GM23248 (cell line): ENCODE results near the gene KIF16B. TPM values are rescaled to one million over a fixed set of nuclear protein-coding genes. Genes with fewer than 3 reads are reported as not detected.
A peak's percentile ranks its signal among the peaks of the same experiment; 100 is the strongest.

ENCODE experiments used
- DNase-seq: peaks from one replicate; pipeline ENCODE4 v3.0.0-alpha.2; 2015
- H2AFZ ChIP-seq: fragments of 200-600 bp; sonication (generic); 2 replicates; pipeline ENCODE4 v1.6.1; 2016; ENCODE audit warnings: antibody characterized with exemption
- H3F3A ChIP-seq: fragments of 200-600 bp; sonication (generic); 2 replicates; pipeline ENCODE4 v1.6.1; 2016; ENCODE audit warnings: mild to moderate bottlenecking, antibody characterized with exemption, mixed run types; ENCODE audit not compliant: insufficient read depth
- H3K27ac ChIP-seq: fragments of 200-600 bp; sonication (generic); 2 replicates; pipeline ENCODE4 v1.5.1; 2016; ENCODE audit warnings: mild to moderate bottlenecking
- H3K27me3 ChIP-seq: fragments of 200-600 bp; sonication (generic); replicated peaks from 2 replicates; pipeline ENCODE4 v1.6.1; 2016; ENCODE audit warnings: mild to moderate bottlenecking; ENCODE audit not compliant: insufficient read depth
- H3K36me3 ChIP-seq: fragments of 200-600 bp; sonication (generic); 2 replicates; pipeline ENCODE4 v1.6.1; 2016; ENCODE audit warnings: low read depth, mild to moderate bottlenecking
- H3K4me1 ChIP-seq: fragments of 200-600 bp; sonication (generic); 2 replicates; pipeline ENCODE4 v1.6.1; 2016; ENCODE audit warnings: mild to moderate bottlenecking; ENCODE audit not compliant: insufficient read depth
- H3K4me2 ChIP-seq: fragments of 200-600 bp; sonication (generic); one replicate; pipeline ENCODE4 v1.6.1; 2016; ENCODE audit warnings: mild to moderate bottlenecking; ENCODE audit not compliant: unreplicated experiment
- H3K4me3 ChIP-seq: fragments of 200-600 bp; sonication (generic); 2 replicates; pipeline ENCODE4 v1.5.1; 2016; ENCODE audit warnings: mild to moderate bottlenecking
- H3K79me2 ChIP-seq: fragments of 200-600 bp; sonication (generic); 2 replicates; pipeline ENCODE4 v1.6.1; 2016; ENCODE audit warnings: mild to moderate bottlenecking; ENCODE audit not compliant: insufficient read depth
- H3K9ac ChIP-seq: fragments of 200-600 bp; sonication (generic); 2 replicates; pipeline ENCODE4 v1.6.1; 2016; ENCODE audit warnings: mild to moderate bottlenecking
- H3K9me2 ChIP-seq: fragments of 200-600 bp; sonication (generic); 2 replicates; pipeline ENCODE4 v1.6.1; 2016; ENCODE audit warnings: mixed run types, mild to moderate bottlenecking, moderate library complexity; ENCODE audit not compliant: insufficient read depth
- H3K9me3 ChIP-seq: fragments of 200-600 bp; sonication (generic); one replicate; pipeline ENCODE4 v1.6.1; 2017; ENCODE audit warnings: low read depth
- H4K20me1 ChIP-seq: fragments of 200-600 bp; sonication (generic); 2 replicates; pipeline ENCODE4 v1.6.0; 2016; ENCODE audit not compliant: insufficient read depth
- EZH2 ChIP-seq: fragments of 200-600 bp; sonication (generic); IDR thresholded peaks from 2 replicates; pipeline ENCODE4 v1.6.1; 2018; ENCODE audit warnings: antibody characterized with exemption, mild to moderate bottlenecking; ENCODE audit not compliant: insufficient read depth, poor library complexity, severe bottlenecking
- EZH2phosphoT487 ChIP-seq: fragments of 200-600 bp; sonication (generic); IDR thresholded peaks from 2 replicates; pipeline ENCODE4 v1.6.1; 2018; ENCODE audit warnings: antibody characterized with exemption, moderate library complexity, mild to moderate bottlenecking, low read depth; ENCODE audit not compliant: insufficient read depth
- WGBS, 2 experiments: methylation state at CpG; one replicate each; pipeline ENCODE4 v1.1.6; 2015 to 2017; ENCODE audit warnings: low lambda C conversion rate in 2 of 2, low coverage in 1 of 2; ENCODE audit errors: missing lambda C conversion rate in 2 of 2; 5-methylcytosine and 5-hydroxymethylcytosine counted together
- in situ Hi-C: fragments of 300-500 bp; cut with MboI; formaldehyde crosslinking; loops from 2 replicates; pipeline ENCODE4 v1.15.0; 2020
- polyA plus RNA-seq: library from polyadenylated mRNA; unstranded; fragments of >200 nt; fragmentation: Nextera tagmentation; extraction: Ambion mirVana; gene quantifications from 2 replicates; pipeline ENCODE4 v1.2.1, GENCODE V29; 2016
- total RNA-seq: library from RNA; depleted of rRNA; stranded (reverse); fragments of >200 nt; shearing (Covaris generic); gene quantifications from 2 replicates; pipeline ENCODE4 v1.2.3, GENCODE V29; 2014

The KIF16B gene
- total and polyA plus RNA-seq, 2 experiments from 2014 or later: 1.7 to 2.6 TPM

DNA sequence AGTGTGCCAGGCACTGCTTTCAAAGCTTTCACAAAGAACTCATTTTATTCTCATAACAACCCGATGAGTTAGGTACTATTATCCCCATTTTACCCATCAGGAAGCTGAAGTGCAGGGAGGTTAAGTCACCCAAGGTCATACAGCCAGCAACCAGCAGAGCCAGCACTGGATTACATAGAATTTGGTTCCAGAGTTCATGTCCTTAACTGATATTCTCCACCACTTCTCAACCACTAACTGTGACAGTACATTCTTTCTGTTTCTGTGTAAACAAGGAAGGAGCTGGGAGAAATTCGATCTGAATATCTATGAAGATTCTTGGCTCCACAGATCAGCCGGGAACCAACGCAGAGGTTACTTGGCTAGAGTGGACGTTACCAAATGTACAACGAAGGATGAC, 98.0 kb downstream of the KIF16B start:
- in situ Hi-C loops: no loop called here
- peak; percentile 13 for DNase-seq
- Histone ChIP-seq H2AFZ (peak overlapping the region; percentile 4; the same call in 1 of the 2 replicates), H3K27ac (peak overlapping the region; percentile 12; the same call in 1 of the 2 replicates), H3K79me2 (no peaks in the 10 kb centered on the region), H3K4me1 (peaks cover 6% of the 10 kb centered on the region; the same call in 1 of the 2 replicates), H3K9me2 (no peaks in the 10 kb centered on the region), H3K4me3 (no peak overlapping the region), H3K36me3 (no peaks in the 10 kb centered on the region), H3K27me3 (no peaks in the 10 kb centered on the region), H3K4me2 (peak overlapping the region; percentile 27), H4K20me1 (no peaks in the 10 kb centered on the region), H3F3A (no peaks in the 10 kb centered on the region), H3K9ac (no peak overlapping the region), H3K9me3 (no peaks in the 10 kb centered on the region)
- TF ChIP-seq EZH2phosphoT487: no peak
- TF ChIP-seq EZH2: no peak
- WGBS, 2 experiments: 52 to 53% methylated on average over 6 of the region's 6 CpGs

DNA sequence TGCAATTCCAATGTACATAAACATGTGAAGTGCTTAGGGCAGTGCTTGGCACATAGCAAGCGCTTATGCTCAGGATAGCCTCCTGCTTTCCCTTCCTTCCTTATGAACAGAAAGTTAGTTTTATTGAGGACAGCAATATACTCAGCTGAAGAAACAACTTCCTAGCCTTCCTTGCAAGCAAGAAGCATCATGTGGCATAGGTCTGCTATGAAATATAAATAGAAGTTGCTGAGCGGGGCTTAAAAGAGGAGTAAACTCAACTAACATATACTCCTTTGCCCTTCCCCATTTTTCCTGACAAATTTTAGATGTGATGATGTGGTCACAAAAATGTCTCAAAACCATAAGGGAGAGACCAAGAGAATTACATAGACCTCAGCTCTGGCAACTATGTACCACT, 98.9 kb downstream of the KIF16B start:
- H3F3A ChIP-seq: no peaks in the 10 kb centered on the region
- H4K20me1 ChIP-seq: no peaks in the 10 kb centered on the region
- no peak overlapping the region for H3K9ac ChIP-seq
- peaks cover 6% of the 10 kb centered on the region; the same call in 1 of the 2 replicates for H3K4me1 ChIP-seq
- TF ChIP-seq EZH2 (no peak), EZH2phosphoT487 (no peak)
- no peak overlapping the region for H2AFZ ChIP-seq
- no peaks in the 10 kb centered on the region for H3K36me3 ChIP-seq
- no peaks in the 10 kb centered on the region for H3K27me3 ChIP-seq
- no peak overlapping the region for H3K27ac ChIP-seq
- in situ Hi-C loops: no loop called here
- WGBS, 2 experiments: 91 to 93% methylated on average over 2 of the region's 2 CpGs
- no peaks in the 10 kb centered on the region for H3K9me3 ChIP-seq
- H3K4me3 ChIP-seq: no peak overlapping the region
- no peak overlapping the region for H3K4me2 ChIP-seq
- no peak for DNase-seq
- no peaks in the 10 kb centered on the region for H3K9me2 ChIP-seq
- no peaks in the 10 kb centered on the region for H3K79me2 ChIP-seq

DNA sequence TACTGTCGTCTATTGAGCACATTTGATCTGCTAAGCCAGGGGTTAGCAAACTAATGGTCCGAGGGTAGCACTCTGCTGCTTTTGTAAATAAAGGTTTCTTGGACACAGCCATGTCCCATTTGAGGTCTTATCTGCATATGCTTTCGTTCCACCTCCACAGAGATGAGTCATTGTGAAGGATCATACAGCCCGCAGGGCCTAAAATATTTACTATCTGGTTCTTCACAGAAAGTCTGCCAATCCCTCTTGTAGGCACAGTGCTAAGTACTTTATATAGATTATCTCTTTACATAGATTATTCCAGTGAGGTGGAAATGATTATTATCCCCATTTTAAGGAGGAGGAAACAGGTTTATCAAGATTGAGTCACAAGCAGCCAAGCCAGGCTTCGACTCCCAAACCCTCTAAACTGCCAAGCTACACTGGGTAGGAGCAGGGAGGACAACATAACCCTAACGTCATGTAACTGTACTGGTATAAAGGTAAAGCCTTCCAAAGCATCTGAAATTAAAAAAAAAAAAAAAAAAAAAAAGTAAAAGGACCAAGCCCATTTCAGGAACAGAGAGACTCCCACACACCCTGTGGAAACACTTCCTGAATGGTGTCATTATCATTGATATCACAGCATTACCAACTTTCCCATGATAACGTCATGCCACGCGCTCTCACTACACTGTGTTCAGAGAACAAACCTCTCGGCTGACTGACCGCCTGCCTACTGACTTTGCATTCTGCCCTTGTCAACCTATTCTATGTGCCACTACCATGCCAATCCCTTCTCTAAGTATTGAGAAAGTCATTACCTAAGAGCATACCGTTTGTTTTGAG, 101.0 kb downstream of the KIF16B start:
- Histone ChIP-seq H2AFZ (no peak overlapping the region), H4K20me1 (no peaks in the 10 kb centered on the region), H3F3A (no peaks in the 10 kb centered on the region), H3K9ac (no peak overlapping the region), H3K36me3 (no peaks in the 10 kb centered on the region), H3K27ac (no peak overlapping the region), H3K4me1 (peaks cover 2% of the 10 kb centered on the region; the same call in 1 of the 2 replicates), H3K79me2 (no peaks in the 10 kb centered on the region), H3K4me2 (no peak overlapping the region), H3K9me2 (no peaks in the 10 kb centered on the region), H3K27me3 (no peaks in the 10 kb centered on the region), H3K9me3 (no peaks in the 10 kb centered on the region), H3K4me3 (no peak overlapping the region)
- TF ChIP-seq EZH2: no peak
- TF ChIP-seq EZH2phosphoT487: no peak
- WGBS, 2 experiments: 79 to 83% methylated on average over 12 of the region's 12 CpGs
- DNase-seq: peak; percentile 13
- in situ Hi-C loops: no loop called here

DNA sequence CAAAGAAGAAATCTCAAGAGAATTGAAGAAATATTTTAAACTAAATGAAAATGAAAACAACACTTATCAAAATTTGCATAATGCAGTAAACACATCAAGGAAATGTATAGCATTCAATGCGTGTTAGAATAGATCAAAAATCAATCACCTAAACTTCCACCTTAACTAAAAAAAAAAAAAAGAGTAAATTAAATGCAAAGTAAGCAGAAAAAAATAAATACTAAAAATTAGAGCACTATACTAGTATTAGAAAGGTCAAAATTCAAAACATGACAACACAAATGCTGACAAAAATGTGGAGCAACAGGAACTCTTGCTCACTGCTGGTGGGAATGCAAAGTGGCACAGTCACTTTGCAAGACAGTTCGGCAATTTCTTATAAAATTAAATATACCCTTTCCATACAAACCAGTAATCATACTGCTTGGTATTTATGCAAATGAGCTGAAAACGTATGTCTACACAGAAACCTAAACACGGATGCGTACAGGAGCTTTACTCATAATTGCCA, 103.8 kb downstream of the KIF16B start:
- TF ChIP-seq EZH2 (no peak), EZH2phosphoT487 (no peak)
- Histone ChIP-seq H3K27me3 (no peaks in the 10 kb centered on the region), H4K20me1 (no peaks in the 10 kb centered on the region), H3K27ac (no peak overlapping the region), H3K9ac (no peak overlapping the region), H3K9me3 (no peaks in the 10 kb centered on the region), H3F3A (no peaks in the 10 kb centered on the region), H2AFZ (no peak overlapping the region), H3K79me2 (no peaks in the 10 kb centered on the region), H3K4me2 (no peak overlapping the region), H3K36me3 (no peaks in the 10 kb centered on the region), H3K9me2 (no peaks in the 10 kb centered on the region), H3K4me3 (no peak overlapping the region), H3K4me1 (no peaks in the 10 kb centered on the region)
- no peak for DNase-seq
- WGBS, 2 experiments: 89% methylated on average over 5 of the region's 5 CpGs
- in situ Hi-C loops: no loop called here
